GM03348 (cell line): Measurements from ENCODE around the gene MAP3K4.

ENCODE experiments used
- DNase-seq: peaks from one replicate; pipeline ENCODE4 v3.0.0; 2012; ENCODE audit warnings: low spot score

Gene MAP3K4

DNA sequence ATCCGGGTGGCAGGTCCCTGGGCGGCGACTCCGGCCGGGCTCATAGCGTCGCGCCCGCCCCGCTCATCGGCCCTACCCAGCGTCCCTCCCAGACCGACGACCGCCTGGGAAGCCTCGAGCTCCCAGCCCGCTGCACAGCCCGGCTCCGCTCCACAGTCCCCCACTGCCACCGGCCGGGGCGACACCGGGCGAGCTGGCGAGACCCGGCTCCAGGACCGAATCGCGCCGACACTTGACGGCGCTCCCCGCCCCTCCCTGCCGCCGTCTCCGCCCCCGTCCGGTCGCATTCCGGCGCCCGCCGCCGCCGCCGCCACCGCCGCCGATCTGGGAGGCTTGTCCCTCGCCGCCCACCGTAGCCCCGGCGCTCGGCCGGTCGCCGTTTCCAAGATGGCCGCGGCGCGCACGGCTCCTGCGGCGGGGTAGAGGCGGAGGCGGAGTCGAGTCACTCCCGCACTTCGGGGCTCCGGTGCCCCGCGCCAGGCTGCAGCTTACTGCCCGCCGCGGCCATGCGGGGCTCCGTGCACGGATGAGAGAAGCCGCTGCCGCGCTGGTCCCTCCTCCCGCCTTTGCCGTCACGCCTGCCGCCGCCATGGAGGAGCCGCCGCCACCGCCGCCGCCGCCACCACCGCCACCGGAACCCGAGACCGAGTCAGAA is at the start of gene MAP3K4:
Gene MAP3K4, plus strand, starts transcription at position 364 of the 655 bp plus-strand sequence. Its CDS starts 163 bp downstream, at position 527.
- DNase-seq: peak; percentile 85

- no peak for DNase-seq
Measured at GRCh38 chr6:160943997-160944396, 47.6 kb upstream of the MAP3K4 start.

GRCh38 chr6:160945516-160946177 is 45.9 kb upstream of the MAP3K4 start:
- DNase-seq: no peak

GRCh38 chr6:160949531-160949930 is 42.0 kb upstream of the MAP3K4 start:
- DNase-seq: no peak

GRCh38 chr6:160950507-160950906 is 41.1 kb upstream of the MAP3K4 start:
- DNase-seq: peak; percentile 36

GRCh38 chr6:160951187-160952030 is 40.2 kb upstream of the MAP3K4 start:
- no peak for DNase-seq

DNA sequence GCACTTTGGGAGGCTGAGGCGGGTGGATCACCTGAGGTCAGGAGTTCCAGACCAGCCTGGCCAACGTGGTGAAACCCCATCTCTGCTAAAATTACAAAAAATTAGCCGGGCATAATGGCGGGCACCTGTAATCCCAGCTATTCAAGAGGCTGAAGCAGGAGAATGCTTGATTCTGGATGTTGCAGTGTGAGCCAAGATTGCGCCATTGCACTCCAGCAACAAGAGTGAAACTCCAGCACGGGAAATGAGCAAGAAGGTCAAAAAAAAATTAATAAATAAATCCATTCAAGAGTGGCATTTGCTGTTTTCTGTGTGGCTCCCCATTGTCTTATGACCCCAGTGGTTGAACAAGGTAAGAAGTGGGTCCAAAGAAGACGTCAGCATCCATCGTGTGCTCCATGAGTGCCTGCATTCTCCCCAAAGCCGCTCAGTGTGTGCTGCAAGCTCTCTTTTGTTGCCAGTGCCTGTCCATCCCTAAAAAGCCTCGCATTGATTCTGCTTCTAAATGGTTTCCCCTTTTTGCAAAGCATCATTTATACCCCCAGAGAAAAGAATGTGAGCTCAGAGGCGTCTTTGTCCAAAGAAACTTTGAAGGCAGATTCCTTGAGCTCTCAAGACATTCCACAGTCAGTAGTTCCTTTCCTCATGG is 38.8 kb upstream of the MAP3K4 start:
- DNase-seq: no peak

GRCh38 chr6:160955508-160956295 is 35.9 kb upstream of the MAP3K4 start:
- DNase-seq: no peak

DNA sequence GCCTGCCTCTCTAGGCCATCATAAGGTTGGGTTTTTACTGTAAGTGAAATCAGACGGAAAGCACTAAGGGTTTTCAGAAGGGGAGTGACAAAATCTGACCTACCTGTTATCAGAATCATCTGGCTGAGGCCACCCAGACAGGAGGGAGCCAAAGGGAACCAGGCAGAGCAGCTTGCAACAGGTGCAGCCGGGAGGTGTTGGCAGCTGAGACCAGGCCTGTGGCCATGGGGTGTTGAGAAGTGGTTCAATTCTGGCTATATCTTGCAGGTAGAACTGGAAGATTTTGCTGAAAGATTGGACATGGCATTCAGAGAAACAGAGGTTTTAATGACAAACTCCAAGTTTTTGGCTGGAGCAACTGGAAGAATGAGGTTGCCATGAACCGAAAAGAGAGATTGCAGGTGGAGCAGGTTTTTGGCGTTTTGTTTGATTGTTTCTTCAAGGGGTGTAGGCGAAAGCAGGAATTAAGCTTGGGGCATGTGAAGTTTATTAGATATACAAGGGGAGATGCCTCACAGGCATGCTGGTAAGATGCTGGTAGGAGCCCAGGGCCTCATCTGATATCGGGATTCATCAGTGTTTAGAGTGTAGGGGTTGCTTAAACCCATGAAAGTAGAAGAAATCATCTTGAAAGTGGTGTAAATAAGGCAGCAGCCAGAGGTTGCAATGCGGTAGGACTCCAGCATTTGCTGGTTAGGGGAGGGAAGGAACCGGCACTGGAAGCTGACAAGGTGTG is 35.1 kb upstream of the MAP3K4 start:
- no peak for DNase-seq

DNA sequence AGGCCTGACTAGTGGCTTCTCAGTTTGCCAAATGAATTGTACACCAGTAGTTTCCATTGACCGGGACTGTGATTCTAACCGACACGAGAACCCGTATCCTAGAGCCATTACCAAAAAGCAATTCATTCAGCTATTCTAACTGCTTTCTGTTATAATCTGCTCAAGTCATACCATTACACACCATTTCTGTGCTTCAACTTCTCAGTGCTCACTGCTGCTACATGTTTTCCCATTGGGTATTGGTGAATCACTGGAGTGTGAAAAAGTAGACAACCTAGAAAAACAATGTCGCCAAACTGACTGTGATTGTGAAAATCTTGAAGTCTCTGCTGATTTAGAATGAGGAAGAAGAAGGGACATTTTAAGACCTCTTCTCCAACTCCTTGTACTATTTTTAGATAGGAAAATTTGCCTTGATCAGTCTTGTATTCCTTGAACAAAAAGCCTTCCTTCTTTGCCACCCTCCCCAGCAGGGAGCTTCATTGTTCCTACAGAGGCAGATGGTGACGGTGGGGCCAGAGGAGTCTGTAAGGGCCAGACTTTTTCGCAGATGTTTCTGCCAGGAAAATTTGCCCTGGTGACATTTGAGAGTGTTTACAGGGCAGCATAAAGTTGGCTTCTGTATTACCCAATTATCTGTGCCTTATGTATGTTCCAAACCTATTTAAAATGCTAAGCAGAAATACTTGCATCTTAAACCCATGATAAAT is 31.7 kb upstream of the MAP3K4 start:
- no peak for DNase-seq

DNA sequence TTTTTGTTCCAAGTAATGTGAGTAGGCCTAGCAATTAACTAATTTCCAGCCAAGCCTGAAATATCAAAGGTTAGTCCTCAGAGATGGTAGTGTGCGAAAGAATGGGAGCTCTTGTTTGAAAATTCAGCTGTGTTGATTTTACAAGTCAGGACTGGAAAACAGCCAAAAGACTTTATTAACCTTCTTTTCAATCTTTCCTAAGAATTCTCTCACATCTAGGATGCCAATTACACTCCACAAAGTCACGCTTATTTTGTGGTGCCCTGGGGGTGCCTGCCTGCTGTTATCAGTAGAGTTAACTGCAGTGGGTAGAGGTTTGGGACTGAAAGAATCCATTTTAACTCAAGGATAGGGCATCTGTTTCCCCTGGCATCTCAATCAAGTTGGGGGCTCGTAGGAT is 30.7 kb upstream of the MAP3K4 start:
- no peak for DNase-seq

DNA sequence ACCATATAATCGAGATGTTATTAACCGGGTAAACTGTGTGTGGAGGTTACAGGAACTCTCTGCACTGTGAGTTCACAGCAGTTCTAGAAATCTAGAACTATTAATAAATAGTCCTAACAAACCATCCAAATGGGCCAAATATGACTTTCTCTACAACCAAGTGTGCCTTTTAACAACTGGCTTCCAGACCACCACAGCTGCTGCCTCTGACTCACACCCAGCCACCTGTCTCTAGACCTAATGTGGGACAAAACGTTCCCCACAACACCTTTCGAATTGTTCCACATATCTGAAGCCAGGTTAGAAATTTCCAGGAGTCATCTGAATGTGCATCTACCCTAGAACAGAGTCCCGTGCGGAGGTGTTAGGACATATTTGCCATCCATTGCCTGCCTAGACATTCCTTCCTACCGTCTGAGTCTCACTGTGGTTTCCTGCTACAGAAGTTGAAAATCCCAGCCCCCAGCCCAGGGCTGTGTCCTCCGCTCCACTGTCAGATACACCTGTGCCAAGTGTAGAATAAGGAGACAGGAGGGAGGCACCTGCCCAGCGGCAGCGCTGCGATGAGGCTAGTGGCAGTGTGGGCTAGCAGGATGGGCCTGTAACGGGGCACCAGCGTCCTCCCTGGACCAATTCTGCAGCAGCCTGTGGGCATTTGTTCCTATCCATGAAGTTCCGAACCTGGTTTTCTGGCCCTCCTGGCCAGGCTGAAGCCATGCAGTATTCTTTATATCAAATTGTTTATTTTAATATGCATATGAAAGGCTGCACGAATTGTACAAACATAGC is 28.5 kb upstream of the MAP3K4 start:
- no peak for DNase-seq

DNA sequence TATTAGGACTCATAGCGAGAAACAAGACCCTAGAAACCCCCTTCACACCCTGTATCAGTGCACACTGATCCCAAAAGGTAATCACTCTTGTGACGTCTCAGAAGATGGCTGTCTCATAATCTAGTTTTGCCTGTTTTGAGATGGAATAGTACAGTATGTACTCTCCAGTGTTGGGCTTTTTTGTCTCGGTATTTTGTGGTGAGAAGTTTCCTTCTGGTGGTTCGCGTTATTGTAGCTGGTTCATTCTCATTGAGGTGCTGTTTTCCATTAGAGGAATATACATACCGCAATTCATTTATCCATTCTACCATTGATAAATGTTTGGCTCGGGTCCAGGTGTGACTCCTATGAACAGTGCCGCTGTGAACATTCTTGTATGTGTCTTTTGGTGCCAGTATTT is 27.9 kb upstream of the MAP3K4 start:
- no peak for DNase-seq

DNA sequence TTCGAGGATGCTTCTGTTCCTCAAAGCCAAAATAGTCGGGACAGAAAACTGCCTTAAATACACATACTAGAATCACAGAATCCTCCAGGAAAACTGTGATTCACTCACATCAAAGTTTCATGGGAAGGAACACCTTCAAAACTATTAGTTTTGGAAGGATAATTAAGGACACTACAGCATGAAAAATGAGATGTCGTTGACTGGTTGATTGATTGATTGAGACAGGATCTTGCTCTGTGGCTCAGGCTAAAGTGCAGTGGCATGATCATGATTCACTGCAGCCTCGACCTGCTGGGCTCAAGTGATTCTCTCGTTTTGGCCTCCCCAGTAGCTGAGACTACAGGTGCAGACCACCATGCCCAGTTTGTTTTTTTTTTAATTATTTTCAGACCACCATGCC is 25.7 kb upstream of the MAP3K4 start:
- DNase-seq: no peak

GRCh38 chr6:160966493-160967229 is 24.9 kb upstream of the MAP3K4 start:
- no peak for DNase-seq

- DNase-seq: no peak
Measured at GRCh38 chr6:160967351-160967750, 24.2 kb upstream of the MAP3K4 start.

- no peak for DNase-seq
Measured at GRCh38 chr6:160967833-160968232, 23.7 kb upstream of the MAP3K4 start.

DNA sequence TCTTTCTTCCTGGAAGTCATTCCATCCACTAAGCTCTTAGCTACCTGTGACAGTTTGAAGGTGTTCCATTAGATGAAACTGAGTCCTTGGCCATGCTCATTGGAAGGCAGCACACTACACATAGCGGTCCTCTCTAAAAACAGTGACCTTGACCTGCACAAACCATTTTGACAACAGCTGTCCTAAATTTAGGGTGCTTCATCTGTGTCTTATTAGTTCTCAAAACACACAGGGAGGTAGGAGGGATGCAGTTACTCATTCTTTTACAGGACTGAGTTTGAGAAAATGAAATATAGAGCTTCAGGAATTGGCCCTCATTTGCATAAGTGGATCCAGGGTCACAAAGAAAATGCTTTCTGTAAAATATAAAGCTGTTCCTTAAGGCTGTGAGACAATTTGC is 20.4 kb upstream of the MAP3K4 start:
- DNase-seq: no peak

DNA sequence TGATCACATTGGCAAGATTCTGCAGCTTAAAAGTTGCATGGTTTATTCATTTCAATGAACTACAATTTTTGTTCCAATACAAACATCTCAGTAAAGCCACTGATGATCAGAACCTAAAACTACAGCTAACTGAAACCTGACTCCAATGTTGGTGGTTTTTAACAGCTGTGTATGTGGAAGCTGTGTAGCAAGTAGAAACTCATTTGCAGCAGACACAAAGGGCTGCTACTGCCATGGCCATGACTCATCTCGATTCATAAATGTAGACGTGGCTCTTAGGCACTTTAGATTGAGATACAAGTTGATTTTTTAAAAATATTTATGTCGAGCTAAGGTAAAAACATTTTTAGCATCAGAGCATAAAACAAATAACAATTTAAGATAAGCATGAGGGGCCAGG is 19.5 kb upstream of the MAP3K4 start:
- peak; percentile 81 for DNase-seq
